GM19395 (cell line): ENCODE data around the gene CNTF.
A peak's percentile ranks its signal among the peaks of the same experiment; 100 is the strongest.
"Not testable (repeated sequence)": the region's sequence is repeated elsewhere in the genome, so short reads cannot be mapped to it uniquely, and the experiment has no call there.

Experiments used
- ATAC-seq: cut with Tn5 transposase; IDR thresholded peaks from one replicate; pipeline ENCODE4 v1.9.1; 2021; ENCODE audit warnings: mild to moderate bottlenecking, moderate library complexity; ENCODE audit not compliant: unreplicated experiment

Gene CNTF

DNA sequence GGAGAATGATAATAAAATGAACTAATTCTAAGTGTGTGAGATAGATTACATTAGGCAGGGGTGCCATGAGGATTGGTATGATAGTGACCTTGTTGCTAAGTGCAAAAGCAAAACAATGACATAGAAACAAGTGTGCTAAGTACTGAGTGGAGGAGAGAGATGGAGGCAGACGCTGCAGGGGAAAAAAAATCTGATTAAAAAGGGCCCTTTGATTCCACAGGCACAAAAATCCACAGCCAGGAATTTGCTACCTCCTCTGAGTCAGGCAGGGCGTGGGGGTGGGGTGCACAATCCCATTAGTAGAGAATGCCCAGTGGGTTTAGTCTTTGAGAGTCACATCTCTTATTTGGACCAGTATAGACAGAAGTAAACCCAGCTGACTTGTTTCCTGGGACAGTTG is at the start of gene CNTF:
Gene CNTF (plus strand): TSS at position 322 of the 400 bp plus-strand sequence. CDS start 88 bp downstream, outside the sequence.
- ATAC-seq, result no peak

DNA sequence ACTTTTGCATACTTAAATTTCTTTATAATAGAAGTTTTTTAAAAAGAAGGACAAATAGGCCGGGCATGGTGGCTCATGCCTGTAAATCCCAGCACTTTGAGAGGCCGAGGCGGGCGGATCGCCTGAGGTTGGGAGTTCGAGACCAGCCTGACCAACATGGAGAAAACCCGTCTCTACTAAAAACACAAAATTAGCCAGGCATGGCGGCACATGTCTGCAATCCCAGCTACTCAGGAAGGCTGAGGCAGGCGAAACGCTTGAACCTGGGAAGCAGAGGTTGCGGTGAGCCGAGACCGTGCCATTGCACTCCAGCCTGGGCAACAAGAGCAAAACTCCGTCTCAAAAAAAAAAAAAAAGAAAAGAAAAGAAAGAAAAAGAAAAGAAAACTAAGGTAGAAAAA is 49.6 kb upstream of the CNTF start:
- not testable (repeated sequence) for ATAC-seq

GRCh38 chr11:58573451-58574104 is 48.9 kb upstream of the CNTF start:
- ATAC-seq, result peak; percentile 27

DNA sequence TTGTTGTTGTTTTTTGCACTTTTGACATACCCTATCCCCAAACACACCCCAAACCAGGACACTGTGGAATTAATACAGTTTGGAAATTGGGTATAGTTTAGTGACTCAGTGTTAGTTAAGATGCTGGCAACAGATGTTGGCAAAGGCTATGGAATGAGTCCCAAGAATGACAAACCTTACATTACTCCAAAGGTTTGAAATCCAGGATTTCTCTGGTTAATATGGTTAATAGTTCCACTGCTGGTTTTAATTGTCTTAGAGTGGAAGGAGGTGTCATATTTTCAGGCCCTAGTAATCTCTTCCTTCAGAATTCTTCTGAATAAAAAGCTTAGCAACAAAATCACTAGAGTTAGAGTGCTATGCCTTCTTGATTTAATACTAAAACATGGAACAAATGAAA is 47.6 kb upstream of the CNTF start:
- ATAC-seq, result no peak

GRCh38 chr11:58575377-58576020 is 47.0 kb upstream of the CNTF start, which contains the start of gene LPXN:
Gene LPXN (minus strand): TSS chr11:58575856. CDS start chr11:58575772, 84 bp downstream.
- no peak for ATAC-seq

DNA sequence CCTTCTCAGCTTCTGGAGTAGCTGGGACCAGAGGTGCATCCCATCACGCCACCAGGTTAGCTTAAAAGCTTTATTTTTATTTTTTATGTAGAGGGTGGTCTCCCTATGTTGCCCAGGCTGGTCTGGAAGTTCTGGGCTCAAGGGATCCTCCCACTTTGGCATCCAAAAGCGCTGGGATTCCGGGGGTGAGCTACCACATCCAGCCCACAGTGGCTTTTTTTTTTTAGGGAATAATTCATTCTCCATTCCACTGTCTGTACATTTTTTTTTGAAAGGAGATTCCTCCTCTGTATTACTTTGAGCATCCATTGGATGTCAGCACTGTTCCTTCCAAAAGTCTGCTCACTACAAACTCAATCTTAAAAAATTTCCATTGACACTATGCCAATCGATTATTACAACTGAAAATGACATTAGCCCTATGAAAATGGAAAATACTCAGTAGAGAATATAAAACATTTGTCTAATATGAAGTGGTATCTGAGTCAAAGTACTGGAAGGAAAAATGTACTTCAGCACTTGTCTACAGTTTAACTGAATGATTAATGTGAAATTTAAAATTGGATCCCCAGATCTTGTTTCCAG is 45.5 kb upstream of the CNTF start:
- ATAC-seq, result no peak

DNA sequence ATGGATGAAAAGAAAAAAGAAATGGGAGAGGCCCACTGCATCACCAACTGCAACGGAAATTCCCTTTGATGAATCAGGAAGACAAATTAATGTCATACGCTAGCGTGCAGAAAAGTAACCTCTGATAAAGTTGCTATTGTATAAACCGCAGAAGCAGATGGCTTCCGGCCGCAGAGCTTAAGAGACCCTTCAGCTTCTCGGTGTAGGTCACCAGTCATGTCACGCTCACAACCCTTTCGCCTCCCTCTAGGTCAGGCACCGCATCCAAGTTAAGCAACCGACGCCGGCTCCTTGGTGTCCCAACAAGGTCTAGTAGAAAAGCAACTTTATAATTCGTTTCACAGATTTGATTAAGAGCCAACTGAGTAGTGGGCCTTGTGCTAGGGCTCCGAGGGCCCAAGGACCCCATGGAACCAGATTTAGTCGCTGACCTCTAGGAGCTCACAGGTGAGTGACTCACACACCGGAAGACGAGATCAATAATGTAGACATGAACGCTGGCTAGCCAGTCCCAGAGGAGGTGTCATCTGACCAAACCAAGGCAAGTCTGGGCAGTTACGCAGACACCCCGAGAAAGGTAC is 44.8 kb upstream of the CNTF start:
- peak; percentile 56 for ATAC-seq

- peak; percentile 41 for ATAC-seq
These were observed 44.3 kb upstream of the CNTF start for GRCh38 chr11:58578136-58578634.

DNA sequence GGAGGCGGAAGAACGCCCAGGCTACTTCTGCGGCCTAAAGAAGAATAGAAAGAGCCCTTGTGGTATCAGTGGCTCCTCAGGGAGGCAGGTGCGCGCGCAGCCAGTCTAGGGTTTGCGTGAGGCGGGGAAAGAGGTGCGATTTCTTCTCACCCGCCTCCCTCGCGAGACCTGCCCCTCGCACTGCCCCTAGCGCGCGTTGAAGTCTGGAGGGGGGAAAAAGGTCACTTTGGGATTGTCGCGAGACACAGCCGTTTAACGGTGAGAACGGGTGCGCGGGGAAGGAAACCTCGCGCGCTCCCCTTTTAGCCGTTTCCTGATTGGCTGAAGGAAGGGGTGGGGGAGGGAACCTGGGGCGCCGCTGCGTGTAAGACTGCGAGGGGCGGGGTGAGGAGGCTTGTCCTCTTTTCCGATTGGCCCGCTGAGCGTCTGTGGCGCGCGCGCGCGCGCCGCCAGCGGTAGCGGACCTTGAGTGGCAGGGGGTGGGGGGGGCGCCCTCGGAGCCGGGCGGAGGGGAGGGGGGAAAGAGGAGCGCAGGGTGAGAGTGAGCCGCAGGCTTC is 43.8 kb upstream of the CNTF start, which contains the start of gene ZFP91:
Gene ZFP91 (plus strand): TSS at position 429 of the 557 bp plus-strand sequence. CDS start 219 bp downstream, outside the sequence.
- peak; percentile 33 for ATAC-seq

DNA sequence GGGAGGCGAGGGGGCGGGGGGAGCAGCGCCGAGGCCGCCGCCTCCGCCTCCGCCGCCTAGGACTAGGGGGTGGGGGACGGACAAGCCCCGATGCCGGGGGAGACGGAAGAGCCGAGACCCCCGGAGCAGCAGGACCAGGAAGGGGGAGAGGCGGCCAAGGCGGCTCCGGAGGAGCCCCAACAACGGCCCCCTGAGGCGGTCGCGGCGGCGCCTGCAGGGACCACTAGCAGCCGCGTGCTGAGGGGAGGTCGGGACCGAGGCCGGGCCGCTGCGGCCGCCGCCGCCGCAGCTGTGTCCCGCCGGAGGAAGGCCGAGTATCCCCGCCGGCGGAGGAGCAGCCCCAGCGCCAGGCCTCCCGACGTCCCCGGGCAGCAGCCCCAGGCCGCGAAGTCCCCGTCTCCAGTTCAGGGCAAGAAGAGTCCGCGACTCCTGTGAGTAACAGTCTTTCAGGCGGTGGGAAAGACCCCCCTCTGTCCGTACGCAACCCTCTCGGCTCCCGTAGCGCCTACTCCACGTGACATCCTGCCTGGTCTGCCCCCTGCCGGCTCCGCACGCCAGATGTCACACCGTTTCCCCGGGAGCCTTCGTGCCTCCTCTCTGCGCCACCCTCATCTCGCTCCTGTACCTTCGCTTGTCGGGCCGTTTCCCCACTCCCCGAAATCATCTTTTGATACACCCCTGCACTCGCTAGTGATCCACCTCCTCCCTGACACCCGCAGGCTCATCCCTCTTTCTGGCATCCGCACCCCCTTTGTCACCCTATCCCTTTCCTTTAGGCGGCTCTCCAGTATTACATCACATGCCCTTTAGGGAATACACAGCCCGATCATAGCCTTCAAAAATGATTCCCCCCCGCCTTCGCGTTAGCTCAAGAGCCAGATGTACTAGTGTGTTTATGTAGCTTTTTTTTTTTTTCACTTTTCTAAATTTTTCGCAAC is 43.0 kb upstream of the CNTF start:
- ATAC-seq, result peak; percentile 54

GRCh38 chr11:58580311-58580710 is 42.2 kb upstream of the CNTF start:
- ATAC-seq, result no peak

GRCh38 chr11:58582437-58582836 is 40.0 kb upstream of the CNTF start:
- no peak for ATAC-seq

DNA sequence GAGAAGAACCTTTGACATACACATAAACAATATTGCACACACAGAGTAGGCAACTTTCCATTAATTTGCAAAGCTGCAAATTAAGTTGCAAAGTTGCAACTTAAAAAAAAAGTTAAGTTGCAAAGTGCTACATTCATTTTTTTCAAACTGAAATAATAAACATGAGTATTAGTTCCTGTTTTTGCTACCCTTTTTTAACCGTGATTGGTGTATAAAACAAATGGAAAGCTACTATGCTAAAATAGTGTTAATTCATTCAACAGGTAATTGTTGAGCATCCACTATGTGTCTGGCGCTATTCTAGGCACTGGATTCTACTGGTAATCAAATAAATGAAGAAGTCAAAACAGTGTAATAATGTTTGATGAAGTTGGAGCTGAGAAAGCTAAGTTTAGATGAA is 35.5 kb upstream of the CNTF start:
- no peak for ATAC-seq

DNA sequence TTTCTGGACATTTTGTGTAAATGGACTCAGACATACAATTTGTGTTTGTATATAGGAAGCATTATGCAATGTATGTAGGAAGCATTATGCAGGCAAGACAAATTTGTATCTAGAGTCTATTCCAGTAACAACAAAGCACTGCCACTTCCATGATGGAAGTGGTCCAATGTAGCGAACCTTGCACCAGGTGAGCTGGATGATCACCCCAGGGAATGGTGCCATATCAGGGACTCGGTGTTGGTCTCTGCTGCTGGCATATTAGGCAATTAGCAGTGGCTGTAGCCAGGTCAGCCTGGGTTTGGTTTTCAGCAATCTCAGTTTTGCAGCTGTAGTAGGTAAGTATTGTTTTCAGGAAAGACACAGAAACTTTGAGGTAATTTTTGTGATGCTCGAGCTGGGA is 30.8 kb upstream of the CNTF start:
- ATAC-seq, result no peak

- ATAC-seq, result no peak
These were observed 29.5 kb upstream of the CNTF start for GRCh38 chr11:58592760-58593472.

DNA sequence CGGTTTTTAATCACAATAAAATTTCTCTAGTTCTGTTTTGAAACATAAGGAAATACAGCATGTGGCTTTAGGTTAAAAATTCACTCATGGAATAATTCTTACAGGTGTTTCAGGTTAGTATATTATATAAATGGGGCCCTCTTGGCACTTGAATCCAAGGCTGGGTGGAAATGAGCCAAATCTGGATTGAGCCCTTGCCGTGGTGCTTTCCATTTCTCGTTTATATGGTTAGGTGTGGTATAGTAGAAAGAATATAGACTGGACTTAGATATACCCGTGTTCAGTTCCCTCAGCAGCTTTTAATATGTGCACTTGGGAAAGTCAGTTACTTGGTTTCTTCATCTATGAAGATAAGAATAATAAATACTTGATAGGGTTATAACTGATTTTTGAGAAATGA is 27.6 kb upstream of the CNTF start:
- no peak for ATAC-seq

- ATAC-seq, result no peak
These were observed 25.8 kb upstream of the CNTF start for GRCh38 chr11:58596621-58597020.

DNA sequence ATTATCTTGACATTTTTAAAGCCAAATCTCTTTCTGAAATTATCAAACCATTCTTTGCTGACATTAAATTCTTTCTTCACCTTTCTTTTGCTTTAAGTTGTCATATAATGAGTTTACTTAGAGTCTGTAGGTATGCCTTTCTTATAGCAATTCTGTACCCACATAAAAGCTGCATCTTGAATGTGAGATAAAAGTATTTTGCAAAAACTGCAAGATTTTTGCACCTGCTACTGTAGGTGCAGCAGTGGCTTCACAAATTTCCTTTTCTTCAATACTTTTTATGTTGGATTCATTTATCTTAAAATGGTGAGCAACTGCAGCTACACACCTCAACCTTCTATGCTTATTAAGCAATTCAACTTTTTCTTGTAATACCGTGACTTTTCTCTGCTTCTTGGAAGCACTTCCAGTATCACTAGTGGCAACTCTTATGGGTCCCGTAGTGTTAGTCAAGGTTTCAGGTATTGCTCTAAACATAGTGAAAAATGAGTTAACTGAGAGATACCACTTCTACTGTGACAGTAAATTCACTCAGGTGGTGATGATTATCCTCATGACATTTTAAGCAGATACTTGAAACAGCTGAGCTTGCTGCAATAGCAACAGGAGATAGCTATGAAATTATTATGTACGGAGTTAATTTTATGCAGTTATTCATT is 24.9 kb upstream of the CNTF start:
- ATAC-seq, result no peak

- no peak for ATAC-seq
These were observed 22.0 kb upstream of the CNTF start for GRCh38 chr11:58600510-58600909.
